Measurements from ENCODE around the gene NEDD9.

Gene NEDD9

DNA sequence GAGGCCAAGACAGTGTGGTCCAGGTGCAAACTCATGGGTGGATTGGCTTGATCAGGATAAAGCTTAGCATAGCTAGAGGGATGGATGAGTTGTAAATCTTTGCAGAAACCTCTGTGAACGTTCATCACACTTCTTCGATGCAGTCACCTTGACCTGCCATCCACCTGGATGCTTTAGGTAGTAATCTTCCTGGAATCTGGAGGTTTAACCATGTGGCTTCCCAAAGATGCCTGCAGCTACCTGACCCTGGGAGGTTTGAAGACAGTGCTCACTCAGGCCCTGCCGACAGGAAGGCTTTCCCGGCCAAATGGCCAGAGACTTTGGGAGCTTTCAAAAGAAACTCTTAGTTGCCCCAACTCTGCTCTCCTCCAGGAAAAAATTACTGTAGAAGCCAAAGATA lies 65.5 kb downstream of the NEDD9 start:
- Histone ChIP-seq H3K27ac (no peak overlapping the region), H3K27me3 (ENCODE audit: insufficient read depth, low read depth, severe bottlenecking) (no peaks in the 10 kb centered on the region), H3K36me3 (no peaks in the 10 kb centered on the region), H3K9me3 (ENCODE audit: severe bottlenecking) (no peaks in the 10 kb centered on the region), H3K4me3 (ENCODE audit: low read depth, low read length) (no peak overlapping the region)
- no peak for DNase-seq
- TF ChIP-seq, protein P1, sequence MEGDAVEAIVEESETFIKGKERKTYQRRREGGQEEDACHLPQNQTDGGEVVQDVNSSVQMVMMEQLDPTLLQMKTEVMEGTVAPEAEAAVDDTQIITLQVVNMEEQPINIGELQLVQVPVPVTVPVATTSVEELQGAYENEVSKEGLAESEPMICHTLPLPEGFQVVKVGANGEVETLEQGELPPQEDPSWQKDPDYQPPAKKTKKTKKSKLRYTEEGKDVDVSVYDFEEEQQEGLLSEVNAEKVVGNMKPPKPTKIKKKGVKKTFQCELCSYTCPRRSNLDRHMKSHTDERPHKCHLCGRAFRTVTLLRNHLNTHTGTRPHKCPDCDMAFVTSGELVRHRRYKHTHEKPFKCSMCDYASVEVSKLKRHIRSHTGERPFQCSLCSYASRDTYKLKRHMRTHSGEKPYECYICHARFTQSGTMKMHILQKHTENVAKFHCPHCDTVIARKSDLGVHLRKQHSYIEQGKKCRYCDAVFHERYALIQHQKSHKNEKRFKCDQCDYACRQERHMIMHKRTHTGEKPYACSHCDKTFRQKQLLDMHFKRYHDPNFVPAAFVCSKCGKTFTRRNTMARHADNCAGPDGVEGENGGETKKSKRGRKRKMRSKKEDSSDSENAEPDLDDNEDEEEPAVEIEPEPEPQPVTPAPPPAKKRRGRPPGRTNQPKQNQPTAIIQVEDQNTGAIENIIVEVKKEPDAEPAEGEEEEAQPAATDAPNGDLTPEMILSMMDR (IDR thresholded peaks at IDR 0.05; ENCODE audit: low read depth, low read length): no peak

DNA sequence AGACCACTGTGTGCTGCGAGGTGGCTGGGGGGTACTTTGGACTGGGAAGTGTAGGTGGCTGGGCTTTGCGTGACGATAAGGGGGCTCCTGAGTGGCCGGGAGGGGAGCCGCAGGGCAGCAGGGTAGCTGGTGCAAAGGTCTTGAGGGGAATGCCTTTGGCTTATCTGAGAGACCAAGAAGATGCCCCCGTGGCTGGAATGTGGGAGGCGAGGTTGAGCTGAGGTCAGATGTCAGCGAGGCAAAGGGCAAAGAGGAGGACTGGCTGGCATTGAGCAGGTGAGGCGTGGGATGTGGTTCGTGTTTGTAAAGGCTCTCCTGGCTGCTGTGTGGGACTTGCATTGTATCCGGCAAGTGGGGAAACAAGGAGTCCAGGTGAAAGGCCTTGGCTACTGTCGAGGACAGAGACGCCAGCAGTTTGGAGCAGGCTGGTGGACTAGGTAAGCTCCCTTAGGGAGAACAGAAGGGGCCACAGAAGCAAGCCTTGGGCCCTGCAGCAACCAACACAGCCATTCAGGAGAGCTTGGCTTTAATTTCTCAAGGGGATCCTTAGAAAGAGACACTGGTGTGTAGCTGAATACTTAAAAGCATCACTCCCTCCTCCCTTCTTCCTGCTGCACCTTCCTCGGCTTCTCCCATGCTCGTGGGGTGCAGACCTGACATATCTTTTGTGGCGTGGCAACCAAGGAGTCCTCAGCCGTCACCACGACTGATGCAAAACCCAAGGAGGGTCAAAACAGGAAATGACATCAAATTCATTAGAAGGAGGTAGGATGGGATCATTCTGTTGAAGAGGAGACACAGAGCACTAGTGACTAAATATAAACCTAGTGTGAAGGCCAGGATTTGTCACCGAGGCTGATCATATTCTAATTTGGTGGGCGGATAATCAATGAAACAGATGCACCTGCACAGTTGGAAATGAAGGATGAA lies 67.5 kb downstream of the NEDD9 start:
- H3K27ac ChIP-seq: no peak overlapping the region
- DNase-seq: no peak
- no peaks in the 10 kb centered on the region for H3K36me3 ChIP-seq
- no peaks in the 10 kb centered on the region for H3K27me3 ChIP-seq (ENCODE audit: insufficient read depth, low read depth, severe bottlenecking)
- H3K4me3 ChIP-seq (ENCODE audit: low read depth, low read length): no peak overlapping the region
- TF ChIP-seq, protein P1 (IDR thresholded peaks at IDR 0.05; ENCODE audit: low read depth, low read length): no peak
- H3K9me3 ChIP-seq (ENCODE audit: severe bottlenecking): no peaks in the 10 kb centered on the region

DNA sequence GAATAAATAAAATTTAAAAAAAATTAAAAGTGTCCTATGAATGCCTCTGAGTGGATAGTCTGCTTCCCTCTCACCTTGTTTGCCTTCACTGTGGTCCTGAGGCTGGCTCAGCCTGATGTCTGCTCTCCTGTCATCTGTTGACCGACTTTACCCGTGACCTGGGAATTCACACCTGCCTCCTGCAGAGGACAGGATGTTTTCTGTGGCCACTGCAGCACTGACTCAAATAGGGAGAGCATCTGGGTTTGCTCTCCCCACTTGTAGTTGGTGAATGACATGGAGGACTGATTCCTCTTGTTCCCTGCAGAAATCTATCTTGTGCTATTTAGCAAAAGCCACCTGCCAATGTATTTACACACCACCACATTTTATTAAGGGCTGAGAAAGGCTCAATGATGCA lies 68.5 kb downstream of the NEDD9 start:
- no peak for DNase-seq
- TF ChIP-seq, protein P1 (IDR thresholded peaks at IDR 0.05; ENCODE audit: low read depth, low read length): no peak

DNA sequence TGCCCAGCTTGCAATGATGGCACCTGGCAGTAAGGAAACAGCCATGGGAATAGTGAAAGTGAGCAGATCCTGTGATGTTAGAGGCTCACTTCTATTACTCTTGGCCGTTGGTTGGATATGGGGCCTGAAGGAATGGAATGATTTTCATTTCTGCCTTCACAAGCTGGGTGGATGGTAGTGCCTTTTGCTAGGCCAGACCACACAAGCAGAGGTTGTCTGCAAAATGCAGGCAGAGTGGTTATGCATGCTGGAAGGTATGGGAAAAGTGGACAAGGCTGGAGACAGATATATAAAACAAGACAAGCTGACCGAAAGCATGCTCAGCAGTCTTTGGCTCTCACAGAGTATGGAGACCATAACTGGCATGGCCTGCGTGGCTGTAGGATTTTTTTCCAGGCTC lies 70.2 kb downstream of the NEDD9 start:
- no peak for DNase-seq
- TF ChIP-seq, protein P1 (IDR thresholded peaks at IDR 0.05; ENCODE audit: low read depth, low read length): no peak
- H3K27me3 ChIP-seq (ENCODE audit: insufficient read depth, low read depth, severe bottlenecking): no peaks in the 10 kb centered on the region

More for the DNA sequence above, 68.5 kb downstream of the NEDD9 start:
- Histone ChIP-seq H3K27ac (no peak overlapping the region), H3K36me3 (no peaks in the 10 kb centered on the region), H3K9me3 (ENCODE audit: severe bottlenecking) (no peaks in the 10 kb centered on the region), H3K4me3 (ENCODE audit: low read depth, low read length) (no peak overlapping the region), H3K27me3 (ENCODE audit: insufficient read depth, low read depth, severe bottlenecking) (no peaks in the 10 kb centered on the region)

DNA sequence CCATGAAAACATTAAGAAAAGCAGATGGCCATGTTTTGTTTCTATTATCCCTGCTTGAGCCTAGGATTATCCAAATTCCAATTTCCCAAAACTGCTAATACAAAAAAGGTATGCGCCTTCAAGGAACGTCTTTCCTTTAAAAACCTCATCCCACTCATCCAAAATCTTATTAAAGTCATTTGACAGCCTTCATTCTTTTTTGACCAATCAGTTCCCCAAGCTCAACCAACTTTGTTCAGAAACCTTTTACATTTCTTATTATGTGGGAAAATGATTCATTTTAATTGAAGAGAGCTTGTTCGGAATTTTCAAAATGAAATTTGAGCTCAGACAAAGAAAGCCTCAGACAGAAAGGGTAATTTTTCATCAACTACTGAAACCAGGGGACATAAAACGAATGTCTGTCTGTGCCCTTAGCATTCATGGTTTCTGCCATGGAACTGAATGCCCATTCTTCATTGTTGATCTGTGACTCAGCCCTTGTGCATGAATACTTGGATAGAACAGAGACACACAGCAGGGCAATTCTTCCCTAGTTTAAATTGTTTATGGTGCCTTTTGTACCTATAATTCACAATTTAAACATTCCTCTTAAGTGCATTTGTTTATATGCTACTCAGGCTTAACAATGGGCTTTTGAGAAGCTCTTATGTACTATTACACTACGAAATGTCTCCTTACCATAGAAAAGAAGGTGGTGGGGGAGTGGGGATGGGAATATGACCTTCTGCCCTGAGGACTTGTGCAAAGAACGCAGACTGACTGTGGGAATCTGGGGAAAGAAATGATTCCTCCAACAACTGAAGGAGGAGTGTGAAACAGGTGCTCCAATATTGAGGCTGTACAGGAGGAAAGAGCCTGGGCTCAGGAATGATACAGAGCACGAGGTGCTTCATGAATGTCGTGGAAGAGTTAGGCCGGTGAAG lies 71.2 kb downstream of the NEDD9 start:
- DNase-seq: no peak
- no peak overlapping the region for H3K27ac ChIP-seq

More for the DNA sequence above, 70.2 kb downstream of the NEDD9 start:
- no peaks in the 10 kb centered on the region for H3K9me3 ChIP-seq (ENCODE audit: severe bottlenecking)
- H3K36me3 ChIP-seq: no peaks in the 10 kb centered on the region
- H3K27ac ChIP-seq: no peak overlapping the region
- H3K4me3 ChIP-seq (ENCODE audit: low read depth, low read length): no peak overlapping the region

More for the DNA sequence above, 71.2 kb downstream of the NEDD9 start:
- Histone ChIP-seq H3K27me3 (ENCODE audit: insufficient read depth, low read depth, severe bottlenecking) (no peaks in the 10 kb centered on the region), H3K9me3 (ENCODE audit: severe bottlenecking) (no peaks in the 10 kb centered on the region), H3K4me3 (ENCODE audit: low read depth, low read length) (no peak overlapping the region), H3K36me3 (no peaks in the 10 kb centered on the region)
- TF ChIP-seq, protein P1 (IDR thresholded peaks at IDR 0.05; ENCODE audit: low read depth, low read length): no peak

Data from WERI-Rb-1 (cell line).